ENCODE measurements around the gene ST6GALNAC1.

DNA sequence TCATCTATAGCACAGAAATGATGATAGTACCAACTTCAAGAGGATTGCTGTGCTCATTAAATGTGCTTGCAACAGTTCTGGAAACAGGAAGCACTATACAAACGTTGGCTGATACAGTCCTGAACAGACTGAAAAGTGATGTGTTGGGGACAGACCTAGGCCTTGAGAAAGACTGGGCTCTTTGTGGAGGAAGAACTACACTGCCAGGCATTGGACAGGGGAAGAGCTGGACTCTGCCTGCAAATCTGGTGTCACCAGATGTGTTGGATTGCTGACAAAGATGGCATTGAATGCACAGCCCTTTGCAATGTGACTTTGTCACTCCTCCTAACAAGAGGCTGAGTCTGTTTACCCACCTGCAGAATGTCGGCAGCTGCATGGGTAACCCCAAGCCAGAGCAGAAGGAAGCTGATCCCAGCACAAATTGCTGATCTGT lies 45.5 kb downstream of the ST6GALNAC1 start:
- TF ChIP-seq, protein P1, sequence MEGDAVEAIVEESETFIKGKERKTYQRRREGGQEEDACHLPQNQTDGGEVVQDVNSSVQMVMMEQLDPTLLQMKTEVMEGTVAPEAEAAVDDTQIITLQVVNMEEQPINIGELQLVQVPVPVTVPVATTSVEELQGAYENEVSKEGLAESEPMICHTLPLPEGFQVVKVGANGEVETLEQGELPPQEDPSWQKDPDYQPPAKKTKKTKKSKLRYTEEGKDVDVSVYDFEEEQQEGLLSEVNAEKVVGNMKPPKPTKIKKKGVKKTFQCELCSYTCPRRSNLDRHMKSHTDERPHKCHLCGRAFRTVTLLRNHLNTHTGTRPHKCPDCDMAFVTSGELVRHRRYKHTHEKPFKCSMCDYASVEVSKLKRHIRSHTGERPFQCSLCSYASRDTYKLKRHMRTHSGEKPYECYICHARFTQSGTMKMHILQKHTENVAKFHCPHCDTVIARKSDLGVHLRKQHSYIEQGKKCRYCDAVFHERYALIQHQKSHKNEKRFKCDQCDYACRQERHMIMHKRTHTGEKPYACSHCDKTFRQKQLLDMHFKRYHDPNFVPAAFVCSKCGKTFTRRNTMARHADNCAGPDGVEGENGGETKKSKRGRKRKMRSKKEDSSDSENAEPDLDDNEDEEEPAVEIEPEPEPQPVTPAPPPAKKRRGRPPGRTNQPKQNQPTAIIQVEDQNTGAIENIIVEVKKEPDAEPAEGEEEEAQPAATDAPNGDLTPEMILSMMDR (conservative IDR thresholded peaks at IDR 0.05) = no peak
- no peak for TF ChIP-seq ZFX (IDR thresholded peaks at IDR 0.05)

Data from C4-2B (cell line).